ENCODE data around the gene PTPRK. TPM values are rescaled to one million over a fixed set of nuclear protein-coding genes. Genes with fewer than 3 reads are reported as not detected.

PTPRK gene
- total and polyA plus RNA-seq, 10 of the 15 experiments (the other 5 are each of a cell fraction or from before 2014, with no cell fraction given): 0.23 to 1.9 (median 0.55) TPM

GRCh38 chr6:128365520-128366160 lies 154.8 kb downstream of the PTPRK start:
- POLR2A ChIA-PET: no interaction called here
- Histone ChIP-seq H3K9me3 (replicated peaks; ENCODE audit: control insufficient read depth, insufficient read depth, low read length) (no peaks in the 10 kb centered on the region), H3K27ac (ENCODE audit: control insufficient read depth, insufficient read depth) (no peak overlapping the region), H3K79me2 (ENCODE audit: control insufficient read depth, insufficient read depth, low read length) (no peaks in the 10 kb centered on the region), H3K4me1 (ENCODE audit: control insufficient read depth, insufficient read depth, low read length) (no peaks in the 10 kb centered on the region), H3K4me3 (no peak overlapping the region), H3K4me2 (ENCODE audit: control insufficient read depth, insufficient read depth) (no peak overlapping the region), H3K27me3 (replicated peaks in 1 of 2; ENCODE audit: control insufficient read depth in 2 of 2, insufficient read depth in 2 of 2, low read length in 1 of 2) (no peaks in the 10 kb centered on the region), H4K20me1 (ENCODE audit: control insufficient read depth, insufficient read depth) (no peaks in the 10 kb centered on the region), H2AFZ (ENCODE audit: control insufficient read depth, low read depth, low read length) (no peak overlapping the region), H3K36me3 (ENCODE audit: control insufficient read depth in 2 of 2, insufficient read depth in 2 of 2, low read length in 1 of 2) (no peaks in the 10 kb centered on the region), H3K9ac (ENCODE audit: control insufficient read depth, insufficient read depth, low read length) (no peak overlapping the region)
- FAIRE-seq (no peak), DNase-seq (ENCODE audit: low read depth, low spot score) (no peak), ATAC-seq (no peak)
- intact Hi-C loops (cut with micrococcal nuclease; ENCODE audit: unreplicated experiment) (no loop called here), in situ Hi-C loops (cut with MboI) (no loop called here)
- BruUV-seq (replicated peaks): no TSS peak
- SMC1A ChIA-PET (ENCODE audit: uncharacterized antibody, unreplicated experiment): no interaction called here
- RAD21 ChIA-PET (ENCODE audit: unreplicated experiment): no interaction called here
- CTCF ChIA-PET: no interaction called here
- 10% methylated on average over 3 of the region's 3 CpGs for WGBS (ENCODE audit: insufficient coverage, insufficient replicate concordance, low lambda C conversion rate, missing lambda C conversion rate)
- TF ChIP-seq IRF5 (IDR thresholded peaks at IDR 0.05; ENCODE audit: borderline replicate concordance) (no peak), ESRRA (IDR thresholded peaks at IDR 0.05; ENCODE audit: low read length) (no peak), ZNF384 (IDR thresholded peaks at IDR 0.05; ENCODE audit: borderline replicate concordance, low read depth, low read length) (no peak), SMAD5 (IDR thresholded peaks at IDR 0.05; ENCODE audit: low read depth) (no peak), KAT2A (conservative IDR thresholded peaks at IDR 0.05; ENCODE audit: control insufficient read depth, low read depth, low read length) (no peak), BACH1 (IDR thresholded peaks at IDR 0.05; ENCODE audit: borderline replicate concordance) (no peak), EGR1 (IDR thresholded peaks at IDR 0.05; ENCODE audit: borderline replicate concordance in 1 of 2, low read depth in 2 of 2, low read length in 2 of 2) (no peak), USF1 (IDR thresholded peaks at IDR 0.05; ENCODE audit: borderline replicate concordance, extremely low read length, insufficient read depth, low read depth, low read length) (no peak), SUPT20H (IDR thresholded peaks at IDR 0.05; ENCODE audit: borderline replicate concordance, control insufficient read depth, low read depth, low read length) (no peak), ATF3 (IDR thresholded peaks at IDR 0.05; ENCODE audit: borderline replicate concordance, extremely low read depth, low read depth, low read length) (no peak), ASH2L (IDR thresholded peaks at IDR 0.05; ENCODE audit: borderline replicate concordance, low read depth) (no peak), BCL3 (IDR thresholded peaks at IDR 0.05; ENCODE audit: borderline replicate concordance, insufficient read depth, low read depth, low read length, poor library complexity, severe bottlenecking) (no peak), BHLHE40 (IDR thresholded peaks at IDR 0.05; ENCODE audit: borderline replicate concordance in 1 of 2, low read depth in 2 of 2, low read length in 1 of 2) (no peak), NRF1 (conservative IDR thresholded peaks at IDR 0.05; ENCODE audit: low read depth, low read length) (no peak), JUNB (IDR thresholded peaks at IDR 0.05) (no peak), POLR2AphosphoS5 (IDR thresholded peaks at IDR 0.05; ENCODE audit: low read length) (no peak), E2F8 (IDR thresholded peaks at IDR 0.05; ENCODE audit: low read depth, partially characterized antibody) (no peak)

All from GM12878 (cell line).